Glutamatergic neuron (in vitro differentiated cells): Measurements from ENCODE around the gene SORCS1. TPM values are rescaled to one million over a fixed set of nuclear protein-coding genes. Genes with fewer than 3 reads are reported as not detected.

ENCODE experiments used
- DNase-seq: peaks from one replicate; pipeline ENCODE4 v3.0.0; 2022
- H3K27ac Mint-ChIP-seq: one replicate; pipeline ENCODE4 v1.8.0; 2020; ENCODE audit warnings: mild to moderate bottlenecking, mixed read lengths, inconsistent platforms; ENCODE audit not compliant: unreplicated experiment
- H3K27me3 Mint-ChIP-seq: one replicate; pipeline ENCODE4 v1.8.0; 2020; ENCODE audit warnings: mild to moderate bottlenecking, moderate library complexity, mixed read lengths, inconsistent platforms; ENCODE audit not compliant: unreplicated experiment
- H3K36me3 Mint-ChIP-seq: one replicate; pipeline ENCODE4 v1.8.0; 2020; ENCODE audit warnings: mild to moderate bottlenecking, mixed read lengths, inconsistent platforms; ENCODE audit not compliant: unreplicated experiment
- H3K4me1 Mint-ChIP-seq: one replicate; pipeline ENCODE4 v1.8.0; 2020; ENCODE audit warnings: mild to moderate bottlenecking, low read depth, mixed read lengths, inconsistent platforms; ENCODE audit not compliant: unreplicated experiment
- H3K4me3 Mint-ChIP-seq: one replicate; pipeline ENCODE4 v1.8.0; 2020; ENCODE audit warnings: mild to moderate bottlenecking, mixed read lengths, inconsistent platforms; ENCODE audit not compliant: unreplicated experiment
- H3K9me3 Mint-ChIP-seq: one replicate; pipeline ENCODE4 v1.8.0; 2020; ENCODE audit warnings: mild to moderate bottlenecking, moderate library complexity, mixed read lengths, inconsistent platforms; ENCODE audit not compliant: unreplicated experiment
- total RNA-seq: library from RNA; stranded (reverse); fragmentation: NEBNext Ultra II Directional; extraction: Animal tissue kit (Norgen Biotek cat#: 25700); gene quantifications from one replicate; pipeline ENCODE4 v1.2.1, GENCODE V29; 2021; ENCODE audit not compliant: unreplicated experiment
- TF ChIP-seq, protein P1 (sequence below): fragments of 200-600 bp; sonication (generic); IDR thresholded peaks from one replicate; pipeline ENCODE4 v1.5.0; 2021; ENCODE audit not compliant: partially characterized antibody, unreplicated experiment

SORCS1 gene
- total RNA-seq, 1 donor from 2014 or later = 3.3 TPM

GRCh38 chr10:106897719-106898118 is 266.8 kb downstream of the SORCS1 start:
- no peaks in the 10 kb centered on the region for H3K36me3 Mint-ChIP-seq
- H3K9me3 Mint-ChIP-seq = no peaks in the 10 kb centered on the region
- no peak for DNase-seq
- H3K27ac Mint-ChIP-seq = no peak overlapping the region
- peaks cover 2% of the 10 kb centered on the region for H3K4me1 Mint-ChIP-seq
- H3K4me3 Mint-ChIP-seq = no peak overlapping the region
- TF ChIP-seq, protein P1, sequence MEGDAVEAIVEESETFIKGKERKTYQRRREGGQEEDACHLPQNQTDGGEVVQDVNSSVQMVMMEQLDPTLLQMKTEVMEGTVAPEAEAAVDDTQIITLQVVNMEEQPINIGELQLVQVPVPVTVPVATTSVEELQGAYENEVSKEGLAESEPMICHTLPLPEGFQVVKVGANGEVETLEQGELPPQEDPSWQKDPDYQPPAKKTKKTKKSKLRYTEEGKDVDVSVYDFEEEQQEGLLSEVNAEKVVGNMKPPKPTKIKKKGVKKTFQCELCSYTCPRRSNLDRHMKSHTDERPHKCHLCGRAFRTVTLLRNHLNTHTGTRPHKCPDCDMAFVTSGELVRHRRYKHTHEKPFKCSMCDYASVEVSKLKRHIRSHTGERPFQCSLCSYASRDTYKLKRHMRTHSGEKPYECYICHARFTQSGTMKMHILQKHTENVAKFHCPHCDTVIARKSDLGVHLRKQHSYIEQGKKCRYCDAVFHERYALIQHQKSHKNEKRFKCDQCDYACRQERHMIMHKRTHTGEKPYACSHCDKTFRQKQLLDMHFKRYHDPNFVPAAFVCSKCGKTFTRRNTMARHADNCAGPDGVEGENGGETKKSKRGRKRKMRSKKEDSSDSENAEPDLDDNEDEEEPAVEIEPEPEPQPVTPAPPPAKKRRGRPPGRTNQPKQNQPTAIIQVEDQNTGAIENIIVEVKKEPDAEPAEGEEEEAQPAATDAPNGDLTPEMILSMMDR = no peak
- H3K27me3 Mint-ChIP-seq = no peaks in the 10 kb centered on the region

GRCh38 chr10:106894692-106895091 is 269.8 kb downstream of the SORCS1 start:
- DNase-seq = no peak
- TF ChIP-seq, protein P1 = no peak
- Mint-ChIP-seq H3K27ac (no peak overlapping the region), H3K36me3 (no peaks in the 10 kb centered on the region), H3K27me3 (no peaks in the 10 kb centered on the region), H3K4me1 (peaks cover 2% of the 10 kb centered on the region), H3K9me3 (no peaks in the 10 kb centered on the region), H3K4me3 (no peak overlapping the region)

DNA sequence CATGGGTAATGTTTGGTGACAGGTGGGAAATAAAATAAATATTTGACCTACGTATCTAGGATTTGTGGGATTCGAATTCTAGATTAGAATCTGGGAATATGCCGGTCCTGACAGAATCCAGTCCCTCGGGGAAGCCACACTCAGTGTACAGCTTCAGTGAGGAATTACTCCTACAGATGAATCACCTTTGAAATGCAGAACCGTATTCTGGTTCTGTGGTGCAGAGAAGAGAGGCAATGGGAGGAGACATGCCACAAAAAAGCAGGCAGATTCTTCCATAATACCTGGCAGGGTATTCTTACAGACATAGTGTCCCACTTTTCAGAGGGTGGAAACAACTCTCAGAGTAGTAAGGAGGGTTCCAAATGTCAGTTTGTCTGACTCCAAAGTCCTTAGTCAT is 286.9 kb downstream of the SORCS1 start:
- Mint-ChIP-seq H3K4me3 (no peak overlapping the region), H3K36me3 (no peaks in the 10 kb centered on the region), H3K9me3 (peaks cover 1% of the 10 kb centered on the region), H3K27ac (no peak overlapping the region), H3K27me3 (no peaks in the 10 kb centered on the region), H3K4me1 (no peaks in the 10 kb centered on the region)
- TF ChIP-seq, protein P1 = no peak
- no peak for DNase-seq

GRCh38 chr10:106874604-106874889 is 290.0 kb downstream of the SORCS1 start:
- peaks cover 4% of the 10 kb centered on the region for H3K36me3 Mint-ChIP-seq
- DNase-seq = no peak
- no peak overlapping the region for H3K27ac Mint-ChIP-seq
- H3K4me3 Mint-ChIP-seq = no peak overlapping the region
- H3K9me3 Mint-ChIP-seq = no peaks in the 10 kb centered on the region
- no peaks in the 10 kb centered on the region for H3K27me3 Mint-ChIP-seq
- TF ChIP-seq, protein P1 = no peak
- no peaks in the 10 kb centered on the region for H3K4me1 Mint-ChIP-seq

DNA sequence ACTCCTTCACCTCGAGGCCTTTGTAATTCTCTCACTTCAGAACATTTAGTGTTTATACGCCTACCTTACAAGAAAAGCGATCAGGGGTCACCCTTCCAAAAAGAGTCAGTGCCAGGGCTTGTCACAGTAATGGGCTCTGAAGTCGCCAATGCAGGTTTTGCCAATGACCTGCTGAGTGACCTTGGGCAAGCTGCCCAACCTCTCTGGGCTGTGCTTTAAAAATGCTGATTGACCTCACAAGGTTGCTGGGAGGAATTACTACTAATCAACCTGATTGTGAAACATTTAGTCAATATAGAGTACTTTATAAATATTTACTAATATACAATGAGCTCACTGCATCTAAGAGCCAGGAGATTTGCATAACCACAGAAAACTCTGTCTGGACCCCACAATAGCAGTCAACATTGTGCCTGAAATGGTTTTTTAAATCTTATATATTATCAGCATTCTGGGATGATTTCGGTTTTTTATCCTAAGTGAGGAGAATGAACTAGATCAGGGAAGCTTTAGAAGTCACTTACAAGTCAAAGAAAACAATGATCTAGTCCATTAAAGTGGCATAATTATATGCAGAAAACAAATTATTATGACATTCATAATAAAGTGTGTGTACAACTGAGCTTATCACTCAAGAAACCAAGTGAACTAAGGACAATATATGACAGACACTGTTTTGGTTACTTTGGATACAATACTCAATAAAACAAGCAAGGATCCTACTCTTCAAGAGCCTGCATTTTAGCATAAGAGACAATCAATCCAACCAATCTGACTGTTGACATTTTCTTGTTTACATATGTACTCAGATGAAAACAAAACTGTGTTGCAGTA is 290.5 kb downstream of the SORCS1 start:
- Mint-ChIP-seq H3K4me3 (no peak overlapping the region), H3K27ac (no peak overlapping the region), H3K9me3 (no peaks in the 10 kb centered on the region), H3K4me1 (no peaks in the 10 kb centered on the region), H3K36me3 (peaks cover 4% of the 10 kb centered on the region), H3K27me3 (no peaks in the 10 kb centered on the region)
- DNase-seq = no peak
- TF ChIP-seq, protein P1 = no peak
